ENCODE results near the gene ZNF329.

GRCh38 chr19:58181902-58182576 is 31.4 kb upstream of the ZNF329 start:
- TF ChIP-seq POLR2AphosphoS5 (IDR thresholded peaks at IDR 0.05; ENCODE audit: low read depth, low read length) (no peak), TAF1 (IDR thresholded peaks at IDR 0.05; ENCODE audit: borderline replicate concordance, low read depth, low read length) (no peak)
